Gastroesophageal sphincter (tissue), 3 donors: ENCODE results near the gene PHKA2.

Source experiments
- CTCF ChIP-seq, 4 experiments: fragments of 200-600 bp in 2 of 4; fragments of 450-650 bp in 2 of 4; sonication (generic) in 1 of 4; IDR thresholded peaks; one replicate each; pipeline ENCODE4 v1.5.1; 2017 to 2019; ENCODE audit warnings: antibody characterized with exemption in 4 of 4, mild to moderate bottlenecking in 2 of 4, moderate library complexity in 2 of 4
- POLR2AphosphoS5 ChIP-seq: sonication (generic); formaldehyde crosslinking; IDR thresholded peaks from one replicate; pipeline ENCODE4 v1.6.1; 2017; ENCODE audit warnings: antibody characterized with exemption

- TF ChIP-seq CTCF (IDR thresholded peaks at IDR 0.05) (peak in 2 of 4 experiments; percentile 16 to 33), POLR2AphosphoS5 (no peak)
These were observed 33.4 kb upstream of the PHKA2 start for GRCh38 chrX:19017271-19017670.
